ENCODE results near the gene ASAP2.

The ASAP2 gene

DNA sequence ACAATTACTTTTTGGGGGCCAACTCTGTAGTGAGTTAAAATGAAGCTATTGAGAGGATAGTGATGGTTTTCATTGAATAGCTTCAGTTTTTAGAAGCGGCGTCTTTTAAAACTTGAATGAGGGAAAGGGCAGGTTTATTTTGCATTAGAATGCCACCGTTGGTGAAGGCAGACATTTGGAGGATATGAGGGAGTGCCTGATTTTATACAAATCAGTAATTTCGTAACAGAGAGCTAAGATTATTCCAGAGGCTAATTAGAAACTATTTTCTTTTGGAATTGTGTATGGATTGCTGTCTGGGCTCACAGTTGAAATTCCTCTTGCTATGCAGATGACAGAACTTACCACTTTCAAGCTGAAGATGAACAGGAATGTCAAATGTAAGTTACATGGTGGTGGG is 149.1 kb downstream of the ASAP2 start:
- no peak for DNase-seq
- Histone ChIP-seq H3K27ac (ENCODE audit: low read length) (no peak overlapping the region), H3K27me3 (ENCODE audit: insufficient read depth, low read length, poor library complexity) (no peaks in the 10 kb centered on the region), H2AFZ (ENCODE audit: low read depth, low read length) (no peak overlapping the region), H3K4me3 (ENCODE audit: low read depth in 1 of 2, low read length in 2 of 2) (no peak overlapping the region), H4K20me1 (ENCODE audit: insufficient read depth, low read length) (no peaks in the 10 kb centered on the region), H3K79me2 (ENCODE audit: insufficient read depth, low read length) (no peaks in the 10 kb centered on the region), H3K4me2 (ENCODE audit: insufficient read depth, low read length) (no peak overlapping the region), H3K9me3 (ENCODE audit: insufficient read depth, low read length, severe bottlenecking) (no peaks in the 10 kb centered on the region), H3K36me3 (ENCODE audit: insufficient read depth, low read length) (peaks cover 45% of the 10 kb centered on the region), H3K4me1 (ENCODE audit: insufficient read depth, low read length) (no peaks in the 10 kb centered on the region), H3K9ac (ENCODE audit: low read depth, low read length) (no peak overlapping the region)
- no peak for ATAC-seq (ENCODE audit: insufficient read depth, low read depth)
- TF ChIP-seq EZH2 (IDR thresholded peaks at IDR 0.05; ENCODE audit: borderline replicate concordance, low read depth, low read length, severe bottlenecking): no peak
- no peak for TF ChIP-seq CTCF (IDR thresholded peaks at IDR 0.05; ENCODE audit: borderline replicate concordance, extremely low read depth, low read length, poor library complexity, severe bottlenecking)

GRCh38 chr2:9356261-9356660 is 149.6 kb downstream of the ASAP2 start:
- Histone ChIP-seq H3K27me3 (ENCODE audit: insufficient read depth, low read length, poor library complexity) (no peaks in the 10 kb centered on the region), H4K20me1 (ENCODE audit: insufficient read depth, low read length) (no peaks in the 10 kb centered on the region), H3K9ac (ENCODE audit: low read depth, low read length) (no peak overlapping the region), H3K36me3 (ENCODE audit: insufficient read depth, low read length) (peaks cover 42% of the 10 kb centered on the region), H3K4me3 (ENCODE audit: low read depth in 1 of 2, low read length in 2 of 2) (no peak overlapping the region), H3K4me1 (ENCODE audit: insufficient read depth, low read length) (no peaks in the 10 kb centered on the region), H3K9me3 (ENCODE audit: insufficient read depth, low read length, severe bottlenecking) (no peaks in the 10 kb centered on the region), H3K4me2 (ENCODE audit: insufficient read depth, low read length) (no peak overlapping the region), H3K27ac (ENCODE audit: low read length) (no peak overlapping the region), H3K79me2 (ENCODE audit: insufficient read depth, low read length) (no peaks in the 10 kb centered on the region), H2AFZ (ENCODE audit: low read depth, low read length) (no peak overlapping the region)
- ATAC-seq (ENCODE audit: insufficient read depth, low read depth) (no peak), DNase-seq (no peak)
- no peak for TF ChIP-seq CTCF (IDR thresholded peaks at IDR 0.05; ENCODE audit: borderline replicate concordance, extremely low read depth, low read length, poor library complexity, severe bottlenecking)
- TF ChIP-seq EZH2 (IDR thresholded peaks at IDR 0.05; ENCODE audit: borderline replicate concordance, low read depth, low read length, severe bottlenecking): no peak

- Histone ChIP-seq H3K9ac (ENCODE audit: low read depth, low read length) (no peak overlapping the region), H3K36me3 (ENCODE audit: insufficient read depth, low read length) (peaks cover 20% of the 10 kb centered on the region; the same call in 1 of the 2 replicates), H3K4me2 (ENCODE audit: insufficient read depth, low read length) (no peak overlapping the region), H3K4me1 (ENCODE audit: insufficient read depth, low read length) (no peaks in the 10 kb centered on the region), H3K79me2 (ENCODE audit: insufficient read depth, low read length) (no peaks in the 10 kb centered on the region), H3K9me3 (ENCODE audit: insufficient read depth, low read length, severe bottlenecking) (no peaks in the 10 kb centered on the region), H3K4me3 (ENCODE audit: low read depth in 1 of 2, low read length in 2 of 2) (no peak overlapping the region), H2AFZ (ENCODE audit: low read depth, low read length) (no peak overlapping the region), H3K27me3 (ENCODE audit: insufficient read depth, low read length, poor library complexity) (no peaks in the 10 kb centered on the region), H3K27ac (ENCODE audit: low read length) (no peak overlapping the region), H4K20me1 (ENCODE audit: insufficient read depth, low read length) (no peaks in the 10 kb centered on the region)
- no peak for DNase-seq
- ATAC-seq (ENCODE audit: insufficient read depth, low read depth): no peak
- no peak for TF ChIP-seq CTCF (IDR thresholded peaks at IDR 0.05; ENCODE audit: borderline replicate concordance, extremely low read depth, low read length, poor library complexity, severe bottlenecking)
- TF ChIP-seq EZH2 (IDR thresholded peaks at IDR 0.05; ENCODE audit: borderline replicate concordance, low read depth, low read length, severe bottlenecking): no peak
These were observed 152.2 kb downstream of the ASAP2 start for GRCh38 chr2:9358846-9359245.

- Histone ChIP-seq H3K27ac (ENCODE audit: low read length) (no peak overlapping the region), H3K36me3 (ENCODE audit: insufficient read depth, low read length) (peaks cover 20% of the 10 kb centered on the region; the same call in 1 of the 2 replicates), H2AFZ (ENCODE audit: low read depth, low read length) (no peak overlapping the region), H3K4me3 (ENCODE audit: low read depth in 1 of 2, low read length in 2 of 2) (no peak overlapping the region), H3K9me3 (ENCODE audit: insufficient read depth, low read length, severe bottlenecking) (no peaks in the 10 kb centered on the region), H3K27me3 (ENCODE audit: insufficient read depth, low read length, poor library complexity) (no peaks in the 10 kb centered on the region), H3K79me2 (ENCODE audit: insufficient read depth, low read length) (no peaks in the 10 kb centered on the region), H3K4me2 (ENCODE audit: insufficient read depth, low read length) (no peak overlapping the region), H4K20me1 (ENCODE audit: insufficient read depth, low read length) (no peaks in the 10 kb centered on the region), H3K9ac (ENCODE audit: low read depth, low read length) (no peak overlapping the region), H3K4me1 (ENCODE audit: insufficient read depth, low read length) (no peaks in the 10 kb centered on the region)
- TF ChIP-seq CTCF (IDR thresholded peaks at IDR 0.05; ENCODE audit: borderline replicate concordance, extremely low read depth, low read length, poor library complexity, severe bottlenecking): no peak
- no peak for TF ChIP-seq EZH2 (IDR thresholded peaks at IDR 0.05; ENCODE audit: borderline replicate concordance, low read depth, low read length, severe bottlenecking)
- ATAC-seq (ENCODE audit: insufficient read depth, low read depth) (no peak), DNase-seq (no peak)
These were observed 152.9 kb downstream of the ASAP2 start for GRCh38 chr2:9359463-9359862.
